ENCODE measurements around the gene MAMDC2.

Gene MAMDC2

GRCh38 chr9:70073193-70073592 is 29.5 kb downstream of the MAMDC2 start:
- TF ChIP-seq CTCF (IDR thresholded peaks at IDR 0.05; ENCODE audit: unreplicated experiment in 3 of 3) = no peak
- Mint-ChIP-seq H3K36me3 (ENCODE audit: low read depth) (no peaks in the 10 kb centered on the region), H3K27me3 (ENCODE audit: low read depth) (no peaks in the 10 kb centered on the region), H3K9me3 (no peaks in the 10 kb centered on the region), H3K4me3 (no peak overlapping the region), H3K4me1 (peaks cover 20% of the 10 kb centered on the region), H3K27ac (no peak overlapping the region)

- H3K27ac Mint-ChIP-seq = no peak overlapping the region
- H3K4me3 Mint-ChIP-seq = no peak overlapping the region
- H3K27me3 Mint-ChIP-seq (ENCODE audit: low read depth) = no peaks in the 10 kb centered on the region
- TF ChIP-seq CTCF (IDR thresholded peaks at IDR 0.05; ENCODE audit: unreplicated experiment in 3 of 3) = no peak
- no peaks in the 10 kb centered on the region for H3K36me3 Mint-ChIP-seq (ENCODE audit: low read depth)
- no peaks in the 10 kb centered on the region for H3K9me3 Mint-ChIP-seq
- peaks cover 15% of the 10 kb centered on the region for H3K4me1 Mint-ChIP-seq
Measured at GRCh38 chr9:70073756-70074155, 30.1 kb downstream of the MAMDC2 start.

- no peaks in the 10 kb centered on the region for H3K27me3 Mint-ChIP-seq (ENCODE audit: low read depth)
- H3K4me1 Mint-ChIP-seq = peaks cover 17% of the 10 kb centered on the region
- TF ChIP-seq CTCF (IDR thresholded peaks at IDR 0.05; ENCODE audit: unreplicated experiment in 3 of 3) = no peak
- no peaks in the 10 kb centered on the region for H3K9me3 Mint-ChIP-seq
- H3K27ac Mint-ChIP-seq = peak overlapping the region in 1 of 3 experiments; percentile 20
- H3K36me3 Mint-ChIP-seq (ENCODE audit: low read depth) = no peaks in the 10 kb centered on the region
- H3K4me3 Mint-ChIP-seq = no peak overlapping the region
Measured at GRCh38 chr9:70076678-70077077, 33.0 kb downstream of the MAMDC2 start.

- Mint-ChIP-seq H3K9me3 (no peaks in the 10 kb centered on the region), H3K27ac (no peak overlapping the region), H3K36me3 (ENCODE audit: low read depth) (no peaks in the 10 kb centered on the region), H3K4me3 (no peak overlapping the region), H3K27me3 (ENCODE audit: low read depth) (no peaks in the 10 kb centered on the region), H3K4me1 (peaks cover 17% of the 10 kb centered on the region)
- TF ChIP-seq CTCF (IDR thresholded peaks at IDR 0.05; ENCODE audit: unreplicated experiment in 3 of 3) = no peak
Measured at GRCh38 chr9:70079417-70080037, 35.9 kb downstream of the MAMDC2 start.

GRCh38 chr9:70080481-70081119 is 37.0 kb downstream of the MAMDC2 start:
- no peak overlapping the region for H3K27ac Mint-ChIP-seq
- no peaks in the 10 kb centered on the region for H3K36me3 Mint-ChIP-seq (ENCODE audit: low read depth)
- H3K27me3 Mint-ChIP-seq (ENCODE audit: low read depth) = no peaks in the 10 kb centered on the region
- H3K4me3 Mint-ChIP-seq = no peak overlapping the region
- H3K4me1 Mint-ChIP-seq = peaks cover 24% of the 10 kb centered on the region
- no peak for TF ChIP-seq CTCF (IDR thresholded peaks at IDR 0.05; ENCODE audit: unreplicated experiment in 3 of 3)
- H3K9me3 Mint-ChIP-seq = no peaks in the 10 kb centered on the region

- no peak for TF ChIP-seq CTCF (IDR thresholded peaks at IDR 0.05; ENCODE audit: unreplicated experiment in 3 of 3)
- H3K4me1 Mint-ChIP-seq = peaks cover 25% of the 10 kb centered on the region
Measured at GRCh38 chr9:70081120-70081495, 37.5 kb downstream of the MAMDC2 start.

More at GRCh38 chr9:70081120-70081495, 37.5 kb downstream of the MAMDC2 start:
- H3K9me3 Mint-ChIP-seq = no peaks in the 10 kb centered on the region
- H3K36me3 Mint-ChIP-seq (ENCODE audit: low read depth) = no peaks in the 10 kb centered on the region
- no peaks in the 10 kb centered on the region for H3K27me3 Mint-ChIP-seq (ENCODE audit: low read depth)
- H3K4me3 Mint-ChIP-seq = no peak overlapping the region
- no peak overlapping the region for H3K27ac Mint-ChIP-seq

Measured in nephron (organoid).